DMS53 treated with DMSO at 0.1 percent for 48 hours (cell line): ENCODE data around the gene RXFP3.

ENCODE experiments used
- DNase-seq: peaks from one replicate; lab custom pipeline; 2025; ENCODE audit not compliant: unreplicated experiment; lab: John Stamatoyannopoulos, UW

RXFP3 gene

DNA sequence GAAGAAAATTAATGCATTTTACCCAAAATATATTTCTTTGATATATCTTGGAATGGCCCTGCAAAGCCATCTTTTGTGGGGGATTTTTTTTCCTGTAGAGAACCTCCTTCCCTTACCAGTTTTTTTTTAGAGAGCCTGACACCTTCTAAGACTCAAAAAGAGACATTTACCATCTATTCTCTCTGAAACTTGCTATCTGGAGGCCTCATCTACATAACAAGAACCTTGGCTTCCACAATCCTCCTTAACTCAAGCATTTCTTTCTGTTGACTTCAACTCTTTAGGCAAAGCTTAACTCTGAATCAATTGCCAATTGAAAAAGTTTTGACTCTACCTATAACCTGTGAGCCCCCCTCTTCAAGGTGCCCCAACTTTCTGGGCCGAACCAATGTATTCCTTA is 42.1 kb downstream of the RXFP3 start:
- no peak for DNase-seq

DNA sequence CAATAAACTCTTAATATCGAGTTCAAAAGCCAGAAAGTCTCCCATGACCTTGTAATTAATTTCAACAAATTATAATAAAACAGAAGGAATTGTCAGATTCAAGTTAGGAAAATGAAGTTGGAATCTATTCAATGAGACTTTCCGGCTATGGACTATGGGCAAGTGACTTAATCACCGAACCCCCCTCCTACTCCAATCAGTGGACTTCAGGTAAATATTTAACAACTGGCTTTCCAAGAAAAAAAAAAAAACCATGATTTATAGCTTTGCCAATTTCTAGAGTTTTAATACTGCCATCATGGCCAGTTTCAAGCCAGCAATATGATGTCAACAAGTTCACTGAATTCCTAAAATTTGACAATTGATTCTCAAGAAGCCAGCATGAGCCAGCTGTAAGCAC is 43.8 kb downstream of the RXFP3 start:
- no peak for DNase-seq

DNA sequence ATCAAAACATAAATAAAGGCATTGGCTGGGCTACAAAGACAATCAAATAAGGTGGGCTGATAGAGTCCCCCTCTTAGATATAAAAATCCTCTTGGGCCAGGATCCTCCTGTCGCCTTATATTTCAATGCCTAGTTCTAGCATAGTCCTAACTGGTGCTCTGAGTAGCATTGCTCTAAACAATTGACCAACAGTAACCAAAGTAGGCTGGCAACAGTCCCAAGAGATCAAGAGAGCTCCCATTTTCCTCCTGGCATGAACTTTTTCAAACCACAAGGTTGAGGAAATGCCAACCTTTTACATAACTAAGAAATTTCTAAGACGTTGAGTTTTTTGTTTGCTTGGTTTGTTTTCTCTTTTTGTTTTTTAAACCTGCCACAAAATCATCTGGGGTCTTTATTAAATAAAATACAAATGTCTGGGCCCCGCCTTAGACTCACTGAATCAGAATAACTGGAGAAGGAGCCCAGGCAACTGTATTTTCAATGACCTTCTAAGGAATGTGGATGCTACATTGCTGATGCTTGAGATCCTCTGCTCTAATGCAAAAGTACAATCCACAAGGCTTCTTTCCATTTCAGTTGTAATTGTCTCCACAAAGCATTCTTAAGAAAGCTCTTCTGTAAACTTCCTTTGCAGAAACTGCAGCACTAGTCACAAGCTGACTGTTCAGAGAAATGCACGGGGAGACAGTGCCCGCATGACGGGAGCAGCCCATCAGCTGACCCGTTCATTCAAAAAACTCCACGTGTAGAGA is 45.4 kb downstream of the RXFP3 start:
- no peak for DNase-seq

DNA sequence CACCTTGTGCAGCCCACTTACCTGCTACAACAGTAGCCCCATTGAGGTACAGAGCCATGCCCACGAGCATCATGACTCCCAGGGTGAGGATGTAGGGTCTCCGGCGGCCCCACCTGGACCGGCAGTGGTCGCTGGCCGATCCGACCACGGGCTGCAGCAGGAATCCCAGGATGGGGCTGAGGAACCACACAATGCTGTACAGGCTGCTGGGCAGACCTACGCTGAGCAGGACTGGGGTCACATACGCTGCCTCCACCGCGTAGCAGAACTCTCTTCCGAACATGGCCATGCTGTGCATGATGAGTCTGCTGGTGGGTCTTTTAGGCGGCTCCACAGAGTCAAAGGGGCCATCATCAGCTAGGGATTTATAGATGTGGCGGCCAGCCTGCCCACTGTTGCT is 48.0 kb downstream of the RXFP3 start:
- no peak for DNase-seq

DNA sequence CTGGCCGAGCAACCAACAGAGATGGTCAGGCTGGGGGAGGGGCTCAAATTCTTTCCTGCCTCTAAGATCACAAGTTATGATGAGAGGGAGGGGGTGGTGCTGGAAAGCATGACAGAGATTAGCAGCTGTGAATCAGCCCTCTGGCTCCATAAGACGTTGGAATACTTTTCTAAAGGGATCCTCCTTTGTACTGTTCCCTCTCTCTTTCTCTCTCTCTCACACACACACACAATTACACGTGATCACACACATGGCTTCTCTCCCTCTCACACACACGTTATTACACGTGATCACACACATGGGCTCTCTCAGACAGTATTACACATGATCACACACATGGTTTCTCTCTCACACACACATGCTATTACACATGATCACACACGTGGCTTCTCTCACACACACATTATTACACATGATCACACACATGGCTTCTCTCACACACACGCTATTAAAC is 48.5 kb downstream of the RXFP3 start, which contains the start of gene SLC45A2:
TSS of gene SLC45A2 (minus strand) at position 23 of the 454 bp plus-strand sequence. CDS start 110 bp downstream, outside the sequence.
- DNase-seq: no peak

DNA sequence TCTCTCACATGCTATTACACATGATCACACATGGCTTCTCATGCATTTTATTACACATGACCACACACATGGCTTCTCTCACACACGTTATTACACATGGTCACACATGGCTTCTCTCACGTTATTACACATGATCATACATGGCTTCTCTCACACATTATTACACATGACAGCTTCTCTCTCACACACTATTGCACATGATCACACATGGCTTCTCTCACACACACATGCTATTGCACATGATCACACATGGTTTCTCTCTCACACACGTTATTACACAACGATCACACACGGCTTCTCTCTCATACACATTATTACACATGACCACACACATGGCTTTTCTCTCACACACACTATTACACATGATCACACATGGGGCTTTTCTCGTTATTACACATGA is 49.3 kb downstream of the RXFP3 start:
- DNase-seq: no peak
